GM20431 (cell line): ENCODE data around the gene SHF.
"Not testable (repeated sequence)": the region's sequence is repeated elsewhere in the genome, so short reads cannot be mapped to it uniquely, and the experiment has no call there.

Experiments used
- in situ Hi-C: fragments of 300-500 bp; cut with MseI, MboI; formaldehyde crosslinking; loops from one replicate; pipeline ENCODE4 v1.15.0; 2020; ENCODE audit warnings: low sequenced_read_pairs; ENCODE audit not compliant: unreplicated experiment

SHF gene

DNA sequence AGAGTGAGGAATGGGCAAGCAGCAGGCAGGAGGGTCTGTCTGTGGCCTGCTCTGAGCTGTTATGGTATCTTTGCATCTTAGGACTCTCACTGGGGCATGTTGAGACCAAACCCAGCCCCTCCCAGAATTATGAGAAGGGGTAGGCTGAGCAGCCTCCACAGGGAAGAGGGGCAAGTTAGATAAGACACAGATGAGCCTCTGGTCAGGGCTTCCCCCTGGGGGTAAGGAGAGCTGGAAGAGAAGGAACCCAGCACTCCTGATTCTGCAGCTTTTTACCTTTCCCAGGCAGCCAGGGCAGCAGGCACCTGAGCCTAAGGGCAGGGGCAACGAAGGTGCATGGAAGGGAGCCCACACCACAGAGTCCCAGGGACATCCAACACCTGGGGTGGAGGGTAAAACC is 38.7 kb downstream of the SHF start:
- in situ Hi-C loops: no loop called here

DNA sequence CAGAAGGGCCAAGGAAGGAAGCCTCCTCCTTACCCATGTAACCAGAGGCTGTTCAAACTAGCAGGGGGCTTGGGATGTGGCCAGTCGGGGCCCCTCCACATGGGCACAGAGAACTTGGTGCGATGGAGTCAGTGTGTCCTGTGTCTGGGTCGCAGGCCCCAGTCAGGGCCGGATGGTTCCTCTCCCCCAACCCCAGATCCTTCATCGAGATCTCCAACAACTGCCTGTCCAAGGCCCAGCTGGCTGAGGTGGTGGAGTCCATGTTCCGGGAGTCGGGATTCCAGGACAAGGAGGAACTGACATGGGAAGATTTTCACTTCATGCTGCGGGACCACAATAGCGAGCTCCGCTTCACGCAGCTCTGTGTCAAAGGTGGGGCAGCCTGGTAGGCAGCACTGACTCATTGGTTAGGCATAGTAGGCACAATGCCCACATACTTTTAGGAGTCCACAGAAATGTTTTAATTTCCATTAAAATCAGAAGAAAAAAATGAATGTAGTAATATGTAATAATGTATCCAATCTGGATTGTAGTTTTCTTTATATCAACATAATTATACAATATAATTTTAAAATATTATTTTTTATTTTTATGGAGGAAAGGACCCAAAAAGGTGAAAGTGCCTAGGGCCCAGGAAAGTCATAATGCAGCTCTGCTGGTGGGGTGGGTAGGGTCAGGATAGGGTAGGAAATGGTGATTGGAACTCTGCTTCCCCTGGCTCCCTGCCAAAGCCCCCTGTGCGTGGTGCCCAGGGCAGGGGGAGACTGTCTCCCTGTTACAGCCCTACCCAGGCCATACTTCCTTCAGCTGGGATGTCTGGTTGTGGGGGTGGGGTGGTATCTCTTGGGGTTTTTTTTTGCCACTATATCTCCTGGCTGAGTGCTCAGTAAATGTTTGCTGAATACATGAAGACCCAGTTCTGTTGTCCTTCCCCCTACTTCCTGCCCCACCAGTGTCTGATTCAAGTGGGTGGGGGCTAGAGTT is 39.4 kb downstream of the SHF start:
- in situ Hi-C loops: no loop called here

GRCh38 chr15:45147606-45148005 is 40.2 kb downstream of the SHF start:
- in situ Hi-C loops: no loop called here

DNA sequence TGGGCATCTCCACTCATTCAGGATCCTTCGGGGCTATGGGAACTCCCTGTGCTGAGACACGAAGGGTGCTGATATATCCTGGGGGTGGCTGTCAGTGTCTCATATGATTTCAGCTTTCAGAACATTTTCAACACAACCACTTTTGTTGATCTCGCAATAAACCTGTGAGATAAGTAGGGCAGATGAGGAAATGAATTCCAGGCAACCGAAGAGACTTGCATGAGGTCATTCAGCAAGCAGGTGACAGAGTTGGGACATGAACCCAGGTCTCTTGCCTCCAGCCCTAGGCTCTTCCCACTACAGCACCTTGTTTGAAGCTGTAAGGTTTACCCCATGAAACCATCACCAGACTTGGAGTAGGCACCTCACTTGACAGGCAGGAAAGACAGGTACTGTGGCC is 41.4 kb downstream of the SHF start:
- in situ Hi-C loops: no loop called here

DNA sequence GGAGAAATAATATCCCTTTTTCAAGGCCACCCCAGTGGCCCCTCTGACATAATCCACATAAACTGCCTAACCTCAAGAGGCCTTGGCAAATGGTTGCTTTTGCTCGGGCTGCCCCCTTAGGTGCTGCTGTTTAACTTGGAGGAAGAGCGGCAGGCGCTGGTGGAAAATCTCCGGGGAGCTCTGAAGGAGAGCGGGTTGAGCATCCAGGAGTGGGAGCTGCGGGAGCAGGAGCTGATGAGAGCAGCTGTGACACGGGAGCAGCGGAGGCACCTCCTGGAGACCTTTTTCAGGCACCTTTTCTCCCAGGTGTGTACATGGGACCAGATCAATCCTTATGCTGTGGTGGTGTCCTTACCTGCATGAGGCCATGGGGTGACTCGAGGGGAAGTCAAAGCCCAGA is 43.0 kb downstream of the SHF start:
- in situ Hi-C loops: no loop called here

DNA sequence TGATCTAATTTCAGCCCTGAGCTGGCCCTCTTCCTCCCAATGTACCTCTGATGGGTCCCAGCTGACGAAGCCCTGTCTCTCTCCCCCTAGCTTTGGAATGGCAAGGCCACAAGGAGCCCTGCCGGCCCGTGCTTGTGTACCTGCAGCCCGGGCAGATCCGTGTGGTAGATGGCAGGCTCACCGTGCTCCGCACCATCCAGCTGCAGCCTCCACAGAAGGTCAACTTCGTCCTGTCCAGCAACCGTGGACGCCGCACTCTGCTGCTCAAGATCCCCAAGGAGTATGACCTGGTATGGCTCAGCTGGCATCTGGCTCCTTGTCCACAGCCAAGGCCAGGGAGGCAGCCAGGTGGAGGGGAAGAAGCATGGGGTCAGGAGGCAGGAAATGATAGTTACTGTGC is 43.8 kb downstream of the SHF start:
- in situ Hi-C loops: no loop called here

DNA sequence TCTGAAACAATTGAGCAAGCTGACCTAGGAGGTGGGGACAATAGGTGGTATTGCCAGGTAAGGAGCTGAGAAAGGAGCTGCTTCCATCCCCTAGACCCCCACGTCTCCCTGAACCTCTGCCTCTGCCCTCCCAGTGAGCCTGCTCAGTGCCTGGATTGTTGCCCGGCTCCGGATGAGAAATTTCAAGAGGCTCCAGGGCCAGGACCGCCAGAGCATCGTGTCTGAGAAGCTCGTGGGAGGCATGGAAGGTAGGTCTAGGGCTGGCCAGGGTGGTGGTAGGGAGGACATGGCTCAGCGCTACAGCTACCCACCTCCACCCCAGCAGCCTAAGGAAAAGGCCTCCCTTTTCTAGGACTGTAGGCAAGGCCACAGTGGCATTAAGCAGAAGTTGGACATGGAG is 44.7 kb downstream of the SHF start:
- in situ Hi-C loops: no loop called here

DNA sequence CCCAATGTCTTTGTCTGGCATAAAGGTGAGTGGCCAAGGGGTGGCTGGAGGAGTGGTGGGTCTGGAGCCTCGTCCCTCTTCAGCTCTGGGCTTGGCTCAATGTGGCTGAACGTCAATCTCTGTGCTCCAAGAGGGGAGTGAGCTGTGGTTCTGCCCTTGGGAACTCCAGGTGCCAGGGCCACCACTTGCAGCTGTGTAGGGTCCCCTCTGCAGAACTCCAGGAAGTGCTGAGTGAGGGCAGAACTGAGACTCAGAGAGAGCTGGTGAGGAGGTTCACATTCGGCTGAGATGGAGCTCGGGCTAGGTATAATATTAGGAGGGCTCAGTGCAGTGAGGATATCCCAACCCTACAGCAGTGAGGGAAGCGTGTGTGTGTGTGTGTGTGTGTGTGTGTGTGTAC is 46.4 kb downstream of the SHF start:
- in situ Hi-C loops: no loop called here

DNA sequence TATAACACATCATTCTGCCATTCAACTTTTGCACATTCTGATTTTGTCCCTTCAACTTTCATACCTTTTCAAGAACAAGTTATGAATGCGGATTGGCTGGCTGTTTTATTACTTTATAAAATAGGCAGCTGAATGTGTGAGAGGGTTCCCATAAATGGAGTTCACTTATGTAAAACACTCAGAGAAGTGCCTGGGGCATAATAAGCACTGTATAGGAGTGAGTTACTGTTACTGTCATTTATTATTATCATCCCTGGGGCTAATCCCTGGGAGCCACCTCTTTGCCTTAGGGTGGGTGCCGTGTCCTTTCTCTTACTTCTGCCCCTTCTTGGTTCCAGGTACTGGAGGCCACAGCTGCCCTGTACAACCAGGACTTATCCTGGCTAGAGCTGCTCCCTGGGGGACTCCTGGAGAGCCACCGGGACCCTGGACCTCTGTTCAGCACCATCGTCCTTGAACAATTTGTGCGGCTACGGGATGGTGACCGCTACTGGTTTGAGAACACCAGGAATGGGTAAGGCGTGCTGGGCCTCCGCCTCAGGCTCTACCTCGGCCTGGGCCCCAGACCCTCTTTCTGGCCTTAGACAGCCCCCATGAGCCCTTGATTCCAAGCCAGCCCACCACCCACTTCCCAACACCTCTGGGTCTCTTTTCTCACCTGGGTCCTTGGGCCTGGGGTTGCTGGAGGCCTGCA is 47.1 kb downstream of the SHF start:
- in situ Hi-C loops: no loop called here

GRCh38 chr15:45139770-45140169 is 48.0 kb downstream of the SHF start:
- in situ Hi-C loops: no loop called here

DNA sequence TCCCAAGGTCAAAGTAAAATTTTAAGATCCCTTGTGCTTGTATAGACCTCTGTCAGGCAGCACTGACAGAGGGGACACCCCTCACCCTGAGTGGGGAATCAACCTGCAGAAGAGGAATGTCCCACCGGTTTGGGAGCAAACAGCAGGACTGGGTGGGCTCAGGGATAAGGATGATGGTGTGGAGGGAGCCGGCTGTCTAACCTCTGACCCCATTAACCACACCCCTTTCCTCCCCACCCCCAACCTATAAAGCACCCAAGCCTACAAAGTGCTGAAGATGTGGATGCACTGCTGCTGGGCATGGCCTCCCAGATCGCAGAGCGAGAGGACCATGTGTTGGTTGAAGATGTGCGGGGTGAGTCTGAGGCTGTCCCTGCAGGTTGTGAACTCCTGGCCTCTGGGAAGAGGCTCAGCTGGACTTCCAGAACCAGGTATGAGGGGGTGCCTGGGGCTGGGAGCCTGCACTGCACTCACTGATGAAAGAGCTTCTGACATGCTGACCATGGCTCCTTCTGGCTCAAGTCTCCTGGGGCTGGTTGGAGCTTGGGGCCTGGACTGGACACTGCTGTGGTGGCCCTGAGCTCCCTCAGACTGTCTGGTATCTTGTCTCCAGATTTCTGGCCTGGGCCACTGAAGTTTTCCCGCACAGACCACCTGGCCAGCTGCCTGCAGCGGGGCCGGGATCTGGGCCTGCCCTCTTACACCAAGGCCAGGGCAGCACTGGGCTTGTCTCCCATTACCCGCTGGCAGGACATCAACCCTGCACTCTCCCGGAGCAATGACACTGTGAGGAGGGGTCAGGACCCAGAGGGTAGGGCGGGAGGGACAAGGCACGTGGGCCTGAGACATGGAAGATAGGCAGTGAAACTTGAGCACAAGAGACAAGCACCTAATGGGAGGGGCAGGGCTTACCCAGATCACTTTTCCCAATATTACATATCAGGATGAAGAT is 48.7 kb downstream of the SHF start:
- in situ Hi-C loops: no loop called here

- in situ Hi-C loops: no loop called here
Measured at GRCh38 chr15:45137703-45138102, 50.1 kb downstream of the SHF start.

GRCh38 chr15:45136378-45136764 is 51.4 kb downstream of the SHF start:
- in situ Hi-C loops: no loop called here

GRCh38 chr15:45135705-45136377 is 51.9 kb downstream of the SHF start:
- in situ Hi-C loops: not testable (repeated sequence)

GRCh38 chr15:45134682-45135604 is 52.8 kb downstream of the SHF start:
- in situ Hi-C loops: no loop called here

DNA sequence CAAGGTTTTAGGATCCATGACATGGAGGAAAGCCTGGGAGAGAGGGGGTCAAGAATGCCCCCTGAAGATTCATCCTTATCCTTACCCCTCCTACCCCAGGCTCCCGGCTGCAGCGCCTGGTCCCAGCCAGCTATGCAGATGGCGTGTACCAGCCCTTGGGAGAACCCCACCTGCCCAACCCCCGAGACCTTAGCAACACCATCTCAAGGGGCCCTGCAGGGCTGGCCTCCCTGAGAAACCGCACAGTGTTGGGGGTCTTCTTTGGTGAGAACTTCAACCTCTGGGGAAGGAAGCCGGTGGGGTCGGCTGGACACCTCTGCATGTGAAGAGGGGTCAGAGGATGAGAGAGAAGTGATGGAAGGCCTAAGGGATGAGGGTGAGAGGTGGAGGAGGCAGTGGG is 53.7 kb downstream of the SHF start:
- in situ Hi-C loops: no loop called here

DNA sequence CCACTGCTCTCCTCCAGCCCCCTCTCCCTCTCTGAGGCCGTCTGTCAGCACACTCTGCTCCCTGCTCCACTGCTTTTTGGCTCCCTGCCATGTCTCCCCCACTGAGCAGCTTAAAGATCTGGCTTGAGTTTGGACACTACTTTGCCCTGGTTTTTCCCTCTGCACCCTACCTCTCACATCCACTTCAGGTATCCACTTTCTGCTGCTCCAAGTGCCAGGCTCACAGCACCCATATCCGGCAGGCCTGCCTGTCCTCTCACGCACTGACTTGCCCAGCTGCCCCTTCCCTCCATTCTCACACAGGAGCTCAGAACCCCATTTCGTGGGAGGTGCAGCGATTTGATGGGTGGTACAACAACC is 54.2 kb downstream of the SHF start:
- in situ Hi-C loops: no loop called here

DNA sequence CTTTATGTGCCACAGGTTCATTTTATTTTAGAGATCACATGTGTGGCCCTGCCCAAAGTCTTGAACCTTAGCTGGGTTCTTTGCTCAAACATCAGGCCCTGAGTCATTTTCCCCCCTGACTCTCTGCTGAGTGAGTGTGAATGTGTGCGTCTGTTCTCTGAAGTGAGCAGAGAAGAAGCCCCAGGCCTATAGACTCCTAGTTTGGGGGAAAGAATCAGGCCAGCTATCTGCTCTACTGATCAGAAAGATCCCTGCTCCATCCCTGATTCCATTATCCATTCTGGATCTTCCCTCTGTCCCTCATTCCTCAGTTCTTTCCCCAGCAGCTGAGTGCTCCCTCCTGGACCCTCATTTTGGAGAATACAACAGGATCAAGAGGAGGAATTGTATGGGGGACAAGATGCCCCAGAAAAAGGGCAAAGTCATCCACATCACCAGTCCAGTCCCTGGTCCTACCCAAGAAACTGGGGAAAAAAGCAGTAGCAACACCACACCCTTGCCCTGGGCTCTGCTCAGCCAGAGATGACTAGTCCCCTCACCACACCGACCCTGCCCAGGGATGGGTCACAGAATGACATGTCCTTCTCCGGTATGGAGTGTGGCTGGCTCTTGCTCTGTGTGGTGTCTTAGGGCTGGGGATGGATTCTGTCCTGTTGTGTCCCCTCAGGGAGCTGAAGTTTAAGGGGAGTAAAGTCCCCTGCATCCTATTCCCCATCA is 54.8 kb downstream of the SHF start:
- in situ Hi-C loops: no loop called here
